ENCODE measurements around the gene TDRD9. TPM values are rescaled to one million over a fixed set of nuclear protein-coding genes. Genes with fewer than 3 reads are reported as not detected.
"Not testable (repeated sequence)": the region's sequence is repeated elsewhere in the genome, so short reads cannot be mapped to it uniquely, and the experiment has no call there.

TDRD9 gene
- total RNA-seq, 2 experiments from 2014 or later: 1.2 to 1.6 TPM

DNA sequence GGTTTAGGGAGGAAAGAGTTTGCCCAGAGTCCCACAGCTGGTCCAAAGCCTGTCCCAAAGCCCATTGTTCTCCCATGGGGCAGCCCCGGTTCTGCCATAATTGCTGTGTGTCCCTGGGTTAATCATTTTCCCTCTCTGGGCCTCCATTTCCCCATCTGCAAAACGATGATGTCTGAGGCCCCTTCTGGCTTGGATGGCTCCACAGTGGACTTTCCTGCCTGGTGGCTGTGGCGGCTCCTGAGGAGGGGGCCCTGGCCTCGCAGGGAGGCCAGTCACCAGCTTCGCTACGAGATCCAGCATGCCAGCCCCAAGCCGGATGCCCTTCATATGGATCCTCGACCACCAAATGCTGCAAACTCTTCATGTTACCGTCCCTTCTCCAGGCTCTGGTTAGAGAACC, 43.4 kb upstream of the TDRD9 start:
- ATAC-seq (no peak), DNase-seq (no peak)
- TF ChIP-seq, protein P1, sequence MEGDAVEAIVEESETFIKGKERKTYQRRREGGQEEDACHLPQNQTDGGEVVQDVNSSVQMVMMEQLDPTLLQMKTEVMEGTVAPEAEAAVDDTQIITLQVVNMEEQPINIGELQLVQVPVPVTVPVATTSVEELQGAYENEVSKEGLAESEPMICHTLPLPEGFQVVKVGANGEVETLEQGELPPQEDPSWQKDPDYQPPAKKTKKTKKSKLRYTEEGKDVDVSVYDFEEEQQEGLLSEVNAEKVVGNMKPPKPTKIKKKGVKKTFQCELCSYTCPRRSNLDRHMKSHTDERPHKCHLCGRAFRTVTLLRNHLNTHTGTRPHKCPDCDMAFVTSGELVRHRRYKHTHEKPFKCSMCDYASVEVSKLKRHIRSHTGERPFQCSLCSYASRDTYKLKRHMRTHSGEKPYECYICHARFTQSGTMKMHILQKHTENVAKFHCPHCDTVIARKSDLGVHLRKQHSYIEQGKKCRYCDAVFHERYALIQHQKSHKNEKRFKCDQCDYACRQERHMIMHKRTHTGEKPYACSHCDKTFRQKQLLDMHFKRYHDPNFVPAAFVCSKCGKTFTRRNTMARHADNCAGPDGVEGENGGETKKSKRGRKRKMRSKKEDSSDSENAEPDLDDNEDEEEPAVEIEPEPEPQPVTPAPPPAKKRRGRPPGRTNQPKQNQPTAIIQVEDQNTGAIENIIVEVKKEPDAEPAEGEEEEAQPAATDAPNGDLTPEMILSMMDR (IDR thresholded peaks at IDR 0.05): no peak
- Mint-ChIP-seq H3K4me1 (ENCODE audit: low read depth) (peaks cover 12% of the 10 kb centered on the region), H3K27ac (no peak overlapping the region), H3K4me3 (no peak overlapping the region), H3K9me3 (no peaks in the 10 kb centered on the region), H3K27me3 (peaks cover 4% of the 10 kb centered on the region), H3K36me3 (ENCODE audit: low read depth) (no peaks in the 10 kb centered on the region)
- ChIA-PET CTCF (interaction anchor here (1.1 kb wide), 1 partner anchor 25 kb away, joined by 6 read pairs; no protein-coding TSS in a partner anchor), POLR2A (no interaction called here)
- intact Hi-C loops (cut with micrococcal nuclease): no loop called here

DNA sequence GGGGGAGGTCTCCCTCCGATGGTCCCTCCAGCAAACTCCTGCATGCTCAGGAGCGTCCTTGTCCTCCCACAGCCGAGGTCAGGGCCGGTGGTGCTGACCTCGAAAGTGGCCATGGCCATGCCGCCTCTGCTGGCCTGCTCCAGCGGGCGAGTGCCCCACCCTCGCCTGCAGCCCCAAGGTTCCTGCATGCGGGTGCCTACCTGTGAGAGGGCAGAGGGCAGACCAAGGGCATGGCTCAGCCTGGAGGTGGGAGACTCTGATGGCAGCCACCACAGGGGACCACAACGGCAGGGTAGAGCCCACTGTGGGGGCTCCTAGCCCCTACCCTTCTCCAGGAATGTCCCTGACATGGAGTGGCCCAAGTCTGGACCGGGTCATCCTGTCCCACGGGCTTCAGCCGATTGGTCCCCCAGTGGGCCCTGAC, 42.7 kb upstream of the TDRD9 start:
- peaks cover 7% of the 10 kb centered on the region for H3K4me1 Mint-ChIP-seq (ENCODE audit: low read depth)
- H3K27me3 Mint-ChIP-seq: peaks cover 4% of the 10 kb centered on the region
- H3K4me3 Mint-ChIP-seq: no peak overlapping the region
- ATAC-seq (no peak), DNase-seq (no peak)
- H3K36me3 Mint-ChIP-seq (ENCODE audit: low read depth): no peaks in the 10 kb centered on the region
- POLR2A ChIA-PET: no interaction called here
- intact Hi-C loops (cut with micrococcal nuclease): no loop called here
- H3K27ac Mint-ChIP-seq: no peak overlapping the region
- CTCF ChIA-PET: interaction anchor here (1.1 kb wide), 1 partner anchor 24 kb away, joined by 6 read pairs; no protein-coding TSS in a partner anchor
- TF ChIP-seq, protein P1 (IDR thresholded peaks at IDR 0.05): no peak
- no peaks in the 10 kb centered on the region for H3K9me3 Mint-ChIP-seq

DNA sequence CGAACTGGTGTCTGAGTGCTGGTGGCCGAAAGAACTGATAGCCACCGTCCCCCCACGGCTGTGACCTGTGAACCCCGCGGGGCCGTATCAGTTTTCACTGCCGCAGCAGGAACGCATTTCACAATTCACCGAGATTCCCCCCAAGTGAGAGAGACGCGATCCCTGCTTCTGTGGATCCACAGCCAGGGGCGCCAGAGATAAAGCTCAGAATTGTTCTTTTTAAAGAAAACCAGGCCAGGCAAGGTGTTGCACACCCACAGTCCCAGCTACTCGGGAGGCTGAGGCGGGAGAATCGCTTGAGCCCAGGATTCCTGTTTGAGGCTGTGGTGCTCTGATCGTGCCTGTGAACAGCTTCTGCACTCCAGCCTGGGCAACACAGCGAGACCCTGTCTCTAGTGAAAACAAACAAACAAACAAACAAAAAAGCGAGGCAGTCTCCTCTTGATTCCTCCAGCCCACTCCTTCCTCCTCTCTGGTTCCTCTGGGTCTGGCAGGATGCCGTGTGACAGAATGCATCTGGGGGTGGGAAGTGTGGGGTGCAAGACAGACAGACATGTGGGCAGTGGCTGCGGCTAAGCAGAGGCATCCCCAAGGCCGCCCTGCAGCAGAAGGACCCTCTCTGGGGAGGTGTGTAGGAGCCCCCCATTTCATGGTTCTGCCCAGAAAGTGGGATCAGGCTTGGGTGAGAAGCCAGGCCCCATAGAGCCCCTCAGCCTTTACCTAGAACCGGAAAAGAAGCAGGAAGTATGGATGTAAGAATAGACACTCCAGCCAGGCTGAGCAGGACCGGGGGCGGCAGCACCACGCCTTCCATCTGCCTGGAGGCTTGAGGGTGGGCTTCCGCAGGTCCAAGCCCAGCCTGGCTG, 41.7 kb upstream of the TDRD9 start:
- ATAC-seq (no peak), DNase-seq (no peak)
- Mint-ChIP-seq H3K36me3 (ENCODE audit: low read depth) (no peaks in the 10 kb centered on the region), H3K4me3 (no peak overlapping the region), H3K9me3 (no peaks in the 10 kb centered on the region), H3K4me1 (ENCODE audit: low read depth) (no peaks in the 10 kb centered on the region), H3K27me3 (no peaks in the 10 kb centered on the region), H3K27ac (no peak overlapping the region)
- intact Hi-C loops (cut with micrococcal nuclease): no loop called here
- POLR2A ChIA-PET: no interaction called here
- TF ChIP-seq, protein P1 (IDR thresholded peaks at IDR 0.05): no peak
- CTCF ChIA-PET: no interaction called here

DNA sequence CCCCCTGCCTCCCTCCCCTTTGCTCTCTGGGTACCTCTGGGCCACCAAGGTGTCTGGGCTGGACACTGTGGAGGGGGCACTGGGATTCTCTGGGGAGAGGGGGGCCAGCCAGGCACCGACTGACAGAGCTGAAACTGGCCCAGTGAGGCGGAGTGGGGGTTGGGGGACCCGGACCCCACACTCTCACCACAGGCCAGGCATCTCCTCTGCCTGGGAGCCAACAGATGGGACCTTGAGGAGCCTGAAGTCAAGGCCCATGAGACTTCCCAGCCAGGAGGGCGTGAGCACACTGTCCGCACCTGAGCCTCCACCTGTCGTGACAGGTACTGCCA, 41.1 kb upstream of the TDRD9 start:
- TF ChIP-seq, protein P1 (IDR thresholded peaks at IDR 0.05): no peak
- no peaks in the 10 kb centered on the region for H3K4me1 Mint-ChIP-seq (ENCODE audit: low read depth)
- no peaks in the 10 kb centered on the region for H3K9me3 Mint-ChIP-seq
- no peak for ATAC-seq
- H3K27ac Mint-ChIP-seq: no peak overlapping the region
- ChIA-PET POLR2A (no interaction called here), CTCF (interaction anchor here (0.8 kb wide), 1 partner anchor 14 kb away, joined by 3 read pairs; no protein-coding TSS in a partner anchor)
- DNase-seq: no peak
- no peaks in the 10 kb centered on the region for H3K27me3 Mint-ChIP-seq
- H3K4me3 Mint-ChIP-seq: no peak overlapping the region
- no peaks in the 10 kb centered on the region for H3K36me3 Mint-ChIP-seq (ENCODE audit: low read depth)
- intact Hi-C loops (cut with micrococcal nuclease): no loop called here

DNA sequence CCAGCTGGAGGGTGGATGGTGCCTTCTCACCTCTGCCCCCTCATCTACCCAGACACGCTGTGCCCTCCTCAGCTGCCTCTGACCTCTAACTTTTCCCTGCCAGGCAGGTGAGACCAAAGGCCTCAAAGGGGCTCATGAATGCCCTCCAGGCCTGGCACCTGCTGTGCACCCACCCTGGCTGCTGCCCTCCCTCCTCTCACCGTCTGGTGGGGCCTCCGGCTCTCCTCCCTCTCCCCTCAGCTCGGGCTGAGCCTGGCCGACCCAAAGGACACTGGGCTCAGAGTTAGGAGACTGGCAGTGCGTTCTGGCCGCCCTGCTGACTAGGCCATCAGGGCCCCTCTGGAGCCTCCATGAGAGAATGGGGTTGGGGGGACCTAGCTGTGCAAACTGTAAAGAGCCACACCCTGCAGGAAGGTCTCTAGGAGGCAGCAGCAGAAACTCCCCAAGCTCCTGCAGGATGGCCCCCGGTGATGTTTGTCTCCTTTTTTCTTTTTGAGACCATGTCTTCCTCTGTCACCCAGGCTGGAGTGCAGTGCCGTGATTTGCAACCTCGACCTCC, 40.6 kb upstream of the TDRD9 start:
- no peak for ATAC-seq
- DNase-seq: no peak
- Mint-ChIP-seq H3K27ac (no peak overlapping the region), H3K4me1 (ENCODE audit: low read depth) (no peaks in the 10 kb centered on the region), H3K4me3 (no peak overlapping the region), H3K36me3 (ENCODE audit: low read depth) (no peaks in the 10 kb centered on the region), H3K27me3 (no peaks in the 10 kb centered on the region), H3K9me3 (no peaks in the 10 kb centered on the region)
- intact Hi-C loops (cut with micrococcal nuclease): no loop called here
- ChIA-PET POLR2A (no interaction called here), CTCF (interaction anchor here (0.8 kb wide), 1 partner anchor 13 kb away, joined by 3 read pairs; no protein-coding TSS in a partner anchor)
- TF ChIP-seq, protein P1 (IDR thresholded peaks at IDR 0.05): no peak

DNA sequence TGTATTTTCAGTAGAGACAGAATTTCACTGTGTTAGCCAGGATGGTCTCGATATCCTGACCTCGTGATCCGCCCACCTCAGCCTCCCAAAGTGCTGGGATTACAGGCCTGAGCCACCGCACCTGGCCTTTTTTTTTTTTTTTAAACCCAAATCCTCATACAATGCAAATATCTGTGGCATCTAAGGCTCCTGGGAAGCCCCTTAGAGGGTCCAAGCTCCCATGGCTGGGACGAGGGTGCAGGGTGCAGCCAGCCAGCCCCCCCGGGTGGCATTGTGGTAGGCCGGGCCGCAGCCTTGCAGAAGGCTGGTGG, 39.3 kb upstream of the TDRD9 start:
- ATAC-seq; H3K9me3 Mint-ChIP-seq; CTCF ChIA-PET; DNase-seq; H3K27me3 Mint-ChIP-seq; POLR2A ChIA-PET; H3K36me3 Mint-ChIP-seq (ENCODE audit: low read depth); H3K4me1 Mint-ChIP-seq (ENCODE audit: low read depth); H3K27ac Mint-ChIP-seq; intact Hi-C loops (cut with micrococcal nuclease); H3K4me3 Mint-ChIP-seq: not testable (repeated sequence)

All from activated CD8-positive, alpha-beta T cell treated with anti-CD3 and anti-CD28 coated beads for 36 hours (primary cell).